ENCODE measurements around the gene ATXN7L1.

Gene ATXN7L1

GRCh38 chr7:105584165-105584564 lies 292.2 kb downstream of the ATXN7L1 start:
- no peak for DNase-seq (ENCODE audit: low read depth in 2 of 2)

- DNase-seq (ENCODE audit: low read depth in 2 of 2), result no peak
These were observed 293.3 kb downstream of the ATXN7L1 start for GRCh38 chr7:105583061-105583460.

- DNase-seq (ENCODE audit: low read depth in 2 of 2), result peak; percentile 32 to 53
These were observed 295.2 kb downstream of the ATXN7L1 start, which contains the start of gene EFCAB10 for GRCh38 chr7:105581066-105581811. Gene EFCAB10 (minus strand): TSS chr7:105581493. CDS start chr7:105581463, 30 bp downstream.

- DNase-seq (ENCODE audit: low read depth in 2 of 2), result no peak
These were observed 296.2 kb downstream of the ATXN7L1 start for GRCh38 chr7:105580022-105580740.

- no peak for DNase-seq (ENCODE audit: low read depth in 2 of 2)
These were observed 297.9 kb downstream of the ATXN7L1 start for GRCh38 chr7:105578496-105578895.

GRCh38 chr7:105577251-105577650 lies 299.1 kb downstream of the ATXN7L1 start:
- DNase-seq (ENCODE audit: low read depth in 2 of 2), result no peak

GRCh38 chr7:105571891-105572290 lies 304.5 kb downstream of the ATXN7L1 start:
- no peak for DNase-seq (ENCODE audit: low read depth in 2 of 2)

GRCh38 chr7:105567821-105568220 lies 308.6 kb downstream of the ATXN7L1 start:
- DNase-seq (ENCODE audit: low read depth in 2 of 2), result no peak

GRCh38 chr7:105567024-105567423 lies 309.4 kb downstream of the ATXN7L1 start:
- no peak for DNase-seq (ENCODE audit: low read depth in 2 of 2)

- DNase-seq (ENCODE audit: low read depth in 2 of 2), result no peak
These were observed 311.2 kb downstream of the ATXN7L1 start for GRCh38 chr7:105565190-105565589.

GRCh38 chr7:105559926-105560325 lies 316.5 kb downstream of the ATXN7L1 start:
- DNase-seq (ENCODE audit: low read depth in 2 of 2), result no peak
